DND-41 (cell line): ENCODE results near the gene ENKD1.

Source experiments
- ATAC-seq: fragments of 200-7000 bp; cut with Tn5 transposase; 3 replicates; pipeline ENCODE4 v1.9.1; 2021; ENCODE audit warnings: low read depth; ENCODE audit not compliant: insufficient read depth
- DNase-seq: peaks from one replicate; pipeline ENCODE4 v3.0.0-alpha.2; 2020
- H2AFZ ChIP-seq: 2 replicates; pipeline ENCODE4 v1.6.0; 2012; ENCODE audit warnings: low read depth, low read length
- H3K27ac ChIP-seq: 2 replicates; pipeline ENCODE4 v1.5.1; 2012; ENCODE audit warnings: low read length, inconsistent platforms
- H3K27me3 ChIP-seq: fragments of 200-600 bp; sonication (generic); 2 replicates; pipeline ENCODE4 v1.6.0; 2012; ENCODE audit warnings: low read length, mild to moderate bottlenecking, inconsistent platforms; ENCODE audit not compliant: insufficient read depth, poor library complexity
- H3K36me3 ChIP-seq: 2 replicates; pipeline ENCODE4 v1.5.1; 2012; ENCODE audit warnings: low read length, inconsistent platforms; ENCODE audit not compliant: insufficient read depth
- H3K4me1 ChIP-seq: 2 replicates; pipeline ENCODE4 v1.5.1; 2012; ENCODE audit warnings: mild to moderate bottlenecking, low read length; ENCODE audit not compliant: insufficient read depth
- H3K4me2 ChIP-seq: 2 replicates; pipeline ENCODE4 v1.6.0; 2012; ENCODE audit warnings: mild to moderate bottlenecking, moderate library complexity, low read length, inconsistent platforms; ENCODE audit not compliant: insufficient read depth
- H3K4me3 ChIP-seq, 2 experiments: fragments of 200-600 bp in 1 of 2; shearing (Covaris generic) in 1 of 2; 2 replicates each; pipeline ENCODE4 v1.5.1; 2012 to 2016; ENCODE audit warnings: inconsistent platforms in 2 of 2, low read length in 2 of 2, mild to moderate bottlenecking in 2 of 2, low read depth in 1 of 2, moderate library complexity in 1 of 2
- H3K79me2 ChIP-seq: 2 replicates; pipeline ENCODE4 v1.6.0; 2012; ENCODE audit warnings: low read length, inconsistent platforms; ENCODE audit not compliant: insufficient read depth
- H3K9ac ChIP-seq: 2 replicates; pipeline ENCODE4 v1.6.0; 2012; ENCODE audit warnings: low read depth, mild to moderate bottlenecking, inconsistent platforms, low read length, moderate library complexity
- H3K9me3 ChIP-seq: 2 replicates; pipeline ENCODE4 v1.5.1; 2012; ENCODE audit warnings: low read length, moderate library complexity, mild to moderate bottlenecking, inconsistent platforms; ENCODE audit not compliant: insufficient read depth, severe bottlenecking
- H4K20me1 ChIP-seq: 2 replicates; pipeline ENCODE4 v1.6.0; 2012; ENCODE audit warnings: low read length; ENCODE audit not compliant: insufficient read depth
- EZH2 ChIP-seq: IDR thresholded peaks from 3 replicates; pipeline ENCODE4 v1.6.1; 2012; ENCODE audit warnings: borderline replicate concordance, low read depth, mild to moderate bottlenecking, moderate library complexity, low read length, inconsistent platforms; ENCODE audit not compliant: severe bottlenecking
- TF ChIP-seq, protein P1 (sequence below): IDR thresholded peaks from 2 replicates; pipeline ENCODE4 v1.5.1; 2012; ENCODE audit warnings: borderline replicate concordance, low read length, moderate library complexity, mild to moderate bottlenecking; ENCODE audit not compliant: poor library complexity, severe bottlenecking; ENCODE audit errors: extremely low read depth

The ENKD1 gene

DNA sequence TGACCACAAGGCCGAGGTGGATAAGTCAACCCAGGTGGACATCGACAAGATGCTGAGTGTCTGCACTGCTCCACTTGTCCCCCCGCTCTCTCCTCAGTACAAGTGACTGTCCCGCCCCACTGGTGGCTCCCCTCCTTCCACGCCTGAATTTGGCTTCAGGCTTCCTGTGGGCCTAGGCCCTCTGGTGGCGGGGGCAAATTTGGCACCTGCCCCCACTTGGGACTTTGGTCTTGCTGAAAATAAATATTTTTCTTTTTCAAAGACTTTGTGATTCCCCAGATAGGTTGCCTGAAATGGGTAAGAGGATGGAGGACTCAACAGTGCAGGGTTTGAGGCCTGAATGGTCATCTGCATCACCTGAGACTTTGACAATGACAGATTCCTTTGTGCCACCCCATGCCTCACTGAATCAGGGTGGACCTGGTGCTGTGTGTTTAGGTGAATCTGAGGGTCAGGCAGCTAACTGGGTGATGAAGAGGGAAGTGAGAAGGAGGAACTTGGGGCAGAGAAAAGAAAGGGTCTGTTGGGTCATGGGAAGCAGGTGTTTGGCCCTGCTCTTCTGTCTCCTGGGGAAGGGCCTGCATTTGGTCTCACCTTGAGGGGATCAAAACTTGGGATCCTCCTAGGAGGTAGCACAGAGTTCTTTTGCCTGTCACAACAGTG is 2.1 kb upstream of the ENKD1 start:
- H3K9me3 ChIP-seq, result no peaks in the 10 kb centered on the region
- H3K4me2 ChIP-seq, result no peak overlapping the region
- TF ChIP-seq EZH2, result no peak
- TF ChIP-seq, protein P1, sequence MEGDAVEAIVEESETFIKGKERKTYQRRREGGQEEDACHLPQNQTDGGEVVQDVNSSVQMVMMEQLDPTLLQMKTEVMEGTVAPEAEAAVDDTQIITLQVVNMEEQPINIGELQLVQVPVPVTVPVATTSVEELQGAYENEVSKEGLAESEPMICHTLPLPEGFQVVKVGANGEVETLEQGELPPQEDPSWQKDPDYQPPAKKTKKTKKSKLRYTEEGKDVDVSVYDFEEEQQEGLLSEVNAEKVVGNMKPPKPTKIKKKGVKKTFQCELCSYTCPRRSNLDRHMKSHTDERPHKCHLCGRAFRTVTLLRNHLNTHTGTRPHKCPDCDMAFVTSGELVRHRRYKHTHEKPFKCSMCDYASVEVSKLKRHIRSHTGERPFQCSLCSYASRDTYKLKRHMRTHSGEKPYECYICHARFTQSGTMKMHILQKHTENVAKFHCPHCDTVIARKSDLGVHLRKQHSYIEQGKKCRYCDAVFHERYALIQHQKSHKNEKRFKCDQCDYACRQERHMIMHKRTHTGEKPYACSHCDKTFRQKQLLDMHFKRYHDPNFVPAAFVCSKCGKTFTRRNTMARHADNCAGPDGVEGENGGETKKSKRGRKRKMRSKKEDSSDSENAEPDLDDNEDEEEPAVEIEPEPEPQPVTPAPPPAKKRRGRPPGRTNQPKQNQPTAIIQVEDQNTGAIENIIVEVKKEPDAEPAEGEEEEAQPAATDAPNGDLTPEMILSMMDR, result peak; percentile 49
- ATAC-seq (no peak), DNase-seq (no peak)
- H3K27me3 ChIP-seq, result no peaks in the 10 kb centered on the region
- peaks cover 10% of the 10 kb centered on the region for H3K79me2 ChIP-seq
- no peaks in the 10 kb centered on the region; the same call in 1 of the 2 replicates for H4K20me1 ChIP-seq
- H3K4me1 ChIP-seq, result peaks cover 34% of the 10 kb centered on the region
- peaks cover 10% of the 10 kb centered on the region; the same call in 1 of the 2 replicates for H3K36me3 ChIP-seq
- H3K9ac ChIP-seq, result no peak overlapping the region
- no peak overlapping the region for H2AFZ ChIP-seq
- H3K4me3 ChIP-seq, result no peak overlapping the region
- H3K27ac ChIP-seq, result no peak overlapping the region

DNA sequence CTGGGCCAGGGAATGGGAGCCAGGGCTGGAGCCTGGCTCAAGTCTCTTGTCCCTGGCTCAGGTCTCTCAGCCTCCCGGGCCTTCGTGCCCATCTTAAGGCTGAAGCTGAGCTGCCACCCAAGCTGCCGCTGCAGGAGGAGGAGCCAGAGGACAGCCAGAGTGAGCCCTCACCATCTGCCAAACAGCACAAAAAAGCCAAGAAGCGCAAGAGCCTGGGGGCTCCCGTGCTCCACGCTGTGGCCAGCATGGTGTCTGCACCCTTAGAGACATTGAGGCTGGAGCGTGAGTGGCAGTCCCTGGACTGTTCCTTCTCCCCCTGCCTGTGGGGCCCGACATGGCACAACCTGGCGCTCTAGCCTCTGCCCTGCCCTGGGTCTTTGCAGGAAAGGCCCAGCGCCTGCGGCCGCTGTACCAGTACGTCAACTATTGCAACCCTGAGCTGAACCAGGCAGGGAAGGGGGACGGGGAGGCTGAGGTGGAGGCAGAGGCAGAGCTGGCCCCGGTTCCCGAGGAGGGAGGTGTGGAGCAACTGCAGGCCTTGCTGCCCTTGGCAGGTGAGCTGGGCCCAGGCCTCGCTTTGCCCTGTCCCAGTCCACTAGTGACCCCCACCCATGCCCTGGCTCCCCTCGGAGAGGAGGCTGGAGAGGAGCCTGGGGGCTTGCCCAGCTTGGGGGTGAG is 1.4 kb upstream of the ENKD1 start:
- peaks cover 34% of the 10 kb centered on the region for H3K4me1 ChIP-seq
- no peaks in the 10 kb centered on the region for H3K9me3 ChIP-seq
- no peaks in the 10 kb centered on the region for H3K27me3 ChIP-seq
- peak overlapping the region; percentile 98; the same call in 1 of the 2 replicates for H2AFZ ChIP-seq
- H3K27ac ChIP-seq, result no peak overlapping the region
- H3K36me3 ChIP-seq, result peaks cover 16% of the 10 kb centered on the region
- ATAC-seq, result peak; percentile 75
- H4K20me1 ChIP-seq, result peaks cover 2% of the 10 kb centered on the region; the same call in 1 of the 2 replicates
- peak; percentile 81 for DNase-seq
- peaks cover 10% of the 10 kb centered on the region for H3K79me2 ChIP-seq
- peak overlapping the region; percentile 94 for H3K9ac ChIP-seq
- peak overlapping the region; percentile 100 for H3K4me2 ChIP-seq
- TF ChIP-seq EZH2, result no peak
- TF ChIP-seq, protein P1, result peak; percentile 57
- H3K4me3 ChIP-seq, result peak overlapping the region in 1 of 2 experiments; percentile 96; a peak in 2 of 4 replicates

DNA sequence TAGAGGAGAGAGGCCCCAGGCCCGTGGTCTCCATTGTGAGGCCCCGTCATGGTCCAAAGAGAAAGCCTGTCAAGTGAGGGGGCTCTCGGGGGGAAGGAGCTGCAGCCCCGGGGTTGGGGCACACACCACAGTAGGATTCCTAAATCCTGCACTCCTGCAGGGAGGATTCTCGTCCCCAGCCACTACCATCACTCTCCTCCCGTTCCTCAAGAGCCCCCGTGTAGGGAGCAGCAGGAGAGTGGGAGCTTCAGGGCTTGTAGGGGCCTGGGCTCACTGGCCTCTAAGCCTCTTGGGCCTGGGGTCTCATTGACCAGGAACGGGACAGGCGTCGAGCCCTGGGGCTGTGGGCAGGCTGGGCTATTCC is 885 bp upstream of the ENKD1 start:
- H3K9me3 ChIP-seq, result no peaks in the 10 kb centered on the region
- peak overlapping the region; percentile 84 for H3K27ac ChIP-seq
- DNase-seq (no peak), ATAC-seq (no peak)
- H2AFZ ChIP-seq, result peak overlapping the region; percentile 98
- peak overlapping the region; percentile 94 for H3K9ac ChIP-seq
- H3K4me2 ChIP-seq, result peak overlapping the region; percentile 100
- 0 out of 2 replicates have a peak, but pooled peaks cover 2% of the 10 kb centered on the region for H4K20me1 ChIP-seq
- H3K4me3 ChIP-seq, result peak overlapping the region; percentile 85 to 96; a peak in 3 of 4 replicates
- H3K36me3 ChIP-seq, result peaks cover 21% of the 10 kb centered on the region
- TF ChIP-seq, protein P1, result no peak
- no peak for TF ChIP-seq EZH2
- H3K27me3 ChIP-seq, result no peaks in the 10 kb centered on the region
- peaks cover 10% of the 10 kb centered on the region for H3K79me2 ChIP-seq
- H3K4me1 ChIP-seq, result peaks cover 34% of the 10 kb centered on the region
